ENCODE measurements around the gene ADAMTSL2.

DNA sequence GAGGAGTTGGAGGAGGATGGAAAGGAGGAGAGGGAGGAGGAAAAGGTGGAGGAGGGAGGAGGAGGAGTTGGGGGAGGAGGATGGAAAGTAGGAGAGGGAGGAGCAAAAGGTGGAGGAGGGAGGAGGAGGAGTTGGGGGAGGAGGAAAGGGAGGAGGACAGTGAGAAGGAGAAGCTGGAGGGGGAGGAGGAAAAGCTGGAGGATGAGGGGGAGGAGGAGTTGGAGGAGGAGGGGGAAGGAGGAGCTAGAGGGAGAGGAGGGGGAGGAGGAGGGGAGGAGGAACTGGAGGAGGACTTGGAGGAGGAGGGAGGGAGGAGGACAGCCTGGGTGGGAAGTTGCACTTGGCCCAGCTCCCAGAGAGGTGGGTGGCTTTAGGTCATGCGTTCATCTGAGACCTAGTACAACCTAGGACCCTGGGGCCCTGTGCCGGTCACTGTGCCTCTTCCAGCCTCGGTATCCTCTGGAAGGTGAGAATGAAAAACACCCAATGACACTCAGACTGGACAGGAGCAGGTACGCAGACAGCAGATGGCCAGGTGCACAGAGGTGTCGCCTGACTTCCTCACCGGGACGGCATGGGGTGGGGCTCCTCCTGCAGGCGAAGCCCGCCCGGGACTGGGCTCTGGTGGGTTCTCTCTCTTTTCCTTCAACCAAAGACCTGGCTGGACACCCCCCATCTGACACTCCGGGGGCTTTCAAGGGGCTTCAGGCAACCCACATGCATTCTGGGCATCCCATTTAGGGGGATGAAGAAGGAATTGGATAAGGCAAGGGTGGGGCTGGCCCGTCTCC is 43.4 kb upstream of the ADAMTSL2 start:
- TF ChIP-seq GATA2 (IDR thresholded peaks at IDR 0.05; ENCODE audit: low read depth, low read length) (no peak), GATA3 (IDR thresholded peaks at IDR 0.05; ENCODE audit: low read depth, low read length) (no peak)

Measured in SH-SY5Y (cell line).